Measurements from ENCODE around the gene RAD17. TPM values are rescaled to one million over a fixed set of nuclear protein-coding genes. Genes with fewer than 3 reads are reported as not detected.
"Not testable (repeated sequence)": the region's sequence is repeated elsewhere in the genome, so short reads cannot be mapped to it uniquely, and the experiment has no call there.

RAD17 gene
- total and polyA plus RNA-seq, 5 donors from 2014 or later = 16.5 to 23.3 (median 19.5) TPM

GRCh38 chr5:69367697-69368279 lies 1.8 kb upstream of the RAD17 start:
- peak overlapping the region; percentile 99 for H3K27ac ChIP-seq (ENCODE audit: insufficient read depth, low read length, poor library complexity, severe bottlenecking)
- ATAC-seq (ENCODE audit: low read depth in 2 of 2) = no peak
- H3K9me3 Mint-ChIP-seq = no peaks in the 10 kb centered on the region
- H3K4me1 ChIP-seq (ENCODE audit: control insufficient read depth, insufficient read depth, low read length, poor library complexity, severe bottlenecking) = peaks cover 33% of the 10 kb centered on the region
- H3K4me3 ChIP-seq (ENCODE audit: low read depth, low read length) = peak overlapping the region; percentile 96
- no peaks in the 10 kb centered on the region for H3K9me3 ChIP-seq (ENCODE audit: control insufficient read depth in 2 of 2, low read length in 2 of 2)
- no peak for DNase-seq
- H3K4me3 Mint-ChIP-seq = peak overlapping the region; percentile 95 to 99 (median 97)
- H3K27ac Mint-ChIP-seq = peak overlapping the region; percentile 98 to 99 (median 98)
- peaks cover 21 to 78% (median 36%) of the 10 kb centered on the region in 4 donors for H3K4me1 Mint-ChIP-seq
- no peaks in the 10 kb centered on the region for H3K27me3 ChIP-seq (ENCODE audit: control insufficient read depth, insufficient read depth, low read length)
- no peaks in the 10 kb centered on the region for H3K27me3 Mint-ChIP-seq
- H3K36me3 Mint-ChIP-seq = peaks cover 18% of the 10 kb centered on the region
- H3K36me3 ChIP-seq (ENCODE audit: control insufficient read depth, insufficient read depth, low read length) = peaks cover 29% of the 10 kb centered on the region

GRCh38 chr5:69368458-69369339 lies 919 bp upstream of the RAD17 start:
- H3K4me3 ChIP-seq (ENCODE audit: low read depth, low read length) = peak overlapping the region; percentile 96
- H3K9me3 ChIP-seq (ENCODE audit: control insufficient read depth in 2 of 2, low read length in 2 of 2) = no peaks in the 10 kb centered on the region
- H3K27ac ChIP-seq (ENCODE audit: insufficient read depth, low read length, poor library complexity, severe bottlenecking) = peak overlapping the region; percentile 99
- peak overlapping the region; percentile 95 to 99 (median 97) for H3K4me3 Mint-ChIP-seq
- DNase-seq (peak; percentile 12 to 49 (median 47)), ATAC-seq (ENCODE audit: low read depth in 2 of 2) (no peak)
- H3K4me1 ChIP-seq (ENCODE audit: control insufficient read depth, insufficient read depth, low read length, poor library complexity, severe bottlenecking) = peaks cover 33% of the 10 kb centered on the region
- no peaks in the 10 kb centered on the region for H3K27me3 ChIP-seq (ENCODE audit: control insufficient read depth, insufficient read depth, low read length)
- peaks cover 26 to 74% (median 36%) of the 10 kb centered on the region in 4 donors for H3K4me1 Mint-ChIP-seq
- no peaks in the 10 kb centered on the region for H3K27me3 Mint-ChIP-seq
- H3K36me3 ChIP-seq (ENCODE audit: control insufficient read depth, insufficient read depth, low read length) = peaks cover 27% of the 10 kb centered on the region
- H3K9me3 Mint-ChIP-seq = no peaks in the 10 kb centered on the region
- peaks cover 18% of the 10 kb centered on the region for H3K36me3 Mint-ChIP-seq
- H3K27ac Mint-ChIP-seq = peak overlapping the region; percentile 98 to 99 (median 98)

GRCh38 chr5:69370335-69370734 lies 717 bp downstream of the RAD17 start:
- H3K4me1 Mint-ChIP-seq = peaks cover 25 to 61% (median 31%) of the 10 kb centered on the region in 4 donors
- H3K9me3 Mint-ChIP-seq; H3K27me3 Mint-ChIP-seq; ATAC-seq (ENCODE audit: low read depth in 2 of 2); DNase-seq; H3K27me3 ChIP-seq (ENCODE audit: control insufficient read depth, insufficient read depth, low read length); H3K9me3 ChIP-seq (ENCODE audit: control insufficient read depth in 2 of 2, low read length in 2 of 2): not testable (repeated sequence)
- peaks cover 20% of the 10 kb centered on the region for H3K36me3 ChIP-seq (ENCODE audit: control insufficient read depth, insufficient read depth, low read length)
- peaks cover 33% of the 10 kb centered on the region for H3K4me1 ChIP-seq (ENCODE audit: control insufficient read depth, insufficient read depth, low read length, poor library complexity, severe bottlenecking)
- peak overlapping the region; percentile 99 for H3K27ac ChIP-seq (ENCODE audit: insufficient read depth, low read length, poor library complexity, severe bottlenecking)
- H3K36me3 Mint-ChIP-seq = peaks cover 12% of the 10 kb centered on the region
- H3K4me3 Mint-ChIP-seq = peak overlapping the region; percentile 95 to 98 (median 96)
- peak overlapping the region; percentile 88 for H3K4me3 ChIP-seq (ENCODE audit: low read depth, low read length)
- peak overlapping the region; percentile 98 to 99 (median 99) for H3K27ac Mint-ChIP-seq

DNA sequence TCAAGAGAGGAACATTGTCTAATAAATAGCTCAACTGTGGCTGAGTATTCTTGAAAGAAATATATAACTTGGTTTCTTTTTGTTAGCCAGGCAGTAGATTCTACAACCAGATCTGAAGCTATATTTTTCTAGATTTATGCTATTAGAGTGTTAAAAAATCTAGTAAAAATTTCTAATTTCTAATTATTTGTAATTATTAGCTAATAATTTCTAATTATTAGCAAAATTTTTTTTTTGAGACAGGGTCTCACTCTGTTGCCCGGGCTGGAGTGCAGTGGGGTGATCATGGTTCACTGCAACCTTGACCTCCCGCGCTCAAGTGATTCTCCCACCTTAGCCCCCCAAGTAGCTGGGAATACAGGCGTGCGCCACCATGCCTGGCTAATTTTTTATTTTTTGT lies 2.8 kb downstream of the RAD17 start:
- no peak for DNase-seq
- peaks cover 23 to 46% (median 28%) of the 10 kb centered on the region in 4 donors for H3K4me1 Mint-ChIP-seq
- Histone ChIP-seq H3K9me3 (ENCODE audit: control insufficient read depth in 2 of 2, low read length in 2 of 2) (no peaks in the 10 kb centered on the region), H3K4me1 (ENCODE audit: control insufficient read depth, insufficient read depth, low read length, poor library complexity, severe bottlenecking) (peaks cover 31% of the 10 kb centered on the region), H3K4me3 (ENCODE audit: low read depth, low read length) (no peak overlapping the region), H3K27ac (ENCODE audit: insufficient read depth, low read length, poor library complexity, severe bottlenecking) (no peak overlapping the region), H3K27me3 (ENCODE audit: control insufficient read depth, insufficient read depth, low read length) (no peaks in the 10 kb centered on the region), H3K36me3 (ENCODE audit: control insufficient read depth, insufficient read depth, low read length) (peaks cover 14% of the 10 kb centered on the region)
- peak overlapping the region in 1 of 4 donors; percentile 58 for H3K4me3 Mint-ChIP-seq
- no peaks in the 10 kb centered on the region for H3K9me3 Mint-ChIP-seq
- peaks cover 13% of the 10 kb centered on the region for H3K36me3 Mint-ChIP-seq
- no peak overlapping the region for H3K27ac Mint-ChIP-seq
- no peaks in the 10 kb centered on the region for H3K27me3 Mint-ChIP-seq
- ATAC-seq (ENCODE audit: low read depth in 2 of 2) = no peak

DNA sequence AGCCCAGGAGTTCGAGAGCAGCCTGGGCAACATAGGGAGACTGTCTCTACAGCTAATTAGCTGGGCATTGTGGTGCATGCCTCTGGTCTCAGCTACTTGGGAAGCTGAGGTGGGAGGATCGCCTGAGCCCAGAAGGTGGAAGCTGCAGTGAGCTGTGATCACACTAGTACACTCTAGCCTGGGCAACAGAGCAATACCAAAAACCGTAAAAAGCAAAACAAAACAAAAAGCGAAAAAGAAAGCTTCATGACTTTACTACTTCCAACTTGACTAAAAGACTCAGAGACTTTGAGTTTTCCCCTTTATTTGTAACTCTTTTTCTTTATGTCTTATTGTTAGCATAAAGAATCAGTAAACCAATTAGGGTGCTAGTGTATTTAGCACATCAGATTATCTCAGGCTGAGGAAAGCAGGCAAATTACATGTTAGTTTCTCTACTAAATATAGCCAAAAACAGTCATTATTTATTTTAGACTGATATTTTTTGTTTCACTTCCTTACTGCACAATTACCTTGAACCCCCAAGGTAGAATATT lies 5.4 kb downstream of the RAD17 start:
- Histone ChIP-seq H3K9me3 (ENCODE audit: control insufficient read depth in 2 of 2, low read length in 2 of 2) (no peaks in the 10 kb centered on the region), H3K27me3 (ENCODE audit: control insufficient read depth, insufficient read depth, low read length) (no peaks in the 10 kb centered on the region), H3K4me3 (ENCODE audit: low read depth, low read length) (no peak overlapping the region), H3K36me3 (ENCODE audit: control insufficient read depth, insufficient read depth, low read length) (peaks cover 17% of the 10 kb centered on the region), H3K27ac (ENCODE audit: insufficient read depth, low read length, poor library complexity, severe bottlenecking) (no peak overlapping the region), H3K4me1 (ENCODE audit: control insufficient read depth, insufficient read depth, low read length, poor library complexity, severe bottlenecking) (peaks cover 18% of the 10 kb centered on the region)
- Mint-ChIP-seq H3K4me3 (no peak overlapping the region), H3K27ac (no peak overlapping the region), H3K36me3 (peaks cover 15% of the 10 kb centered on the region), H3K4me1 (peaks cover 6 to 25% (median 16%) of the 10 kb centered on the region in 4 donors), H3K9me3 (no peaks in the 10 kb centered on the region), H3K27me3 (no peaks in the 10 kb centered on the region)
- no peak for DNase-seq
- ATAC-seq (ENCODE audit: low read depth in 2 of 2) = no peak

GRCh38 chr5:69378376-69378775 lies 8.8 kb downstream of the RAD17 start:
- H3K27ac Mint-ChIP-seq = no peak overlapping the region
- Histone ChIP-seq H3K27me3 (ENCODE audit: control insufficient read depth, insufficient read depth, low read length) (no peaks in the 10 kb centered on the region), H3K4me1 (ENCODE audit: control insufficient read depth, insufficient read depth, low read length, poor library complexity, severe bottlenecking) (no peaks in the 10 kb centered on the region), H3K27ac (ENCODE audit: insufficient read depth, low read length, poor library complexity, severe bottlenecking) (no peak overlapping the region), H3K9me3 (ENCODE audit: control insufficient read depth in 2 of 2, low read length in 2 of 2) (no peaks in the 10 kb centered on the region), H3K36me3 (ENCODE audit: control insufficient read depth, insufficient read depth, low read length) (peaks cover 31% of the 10 kb centered on the region), H3K4me3 (ENCODE audit: low read depth, low read length) (no peak overlapping the region)
- H3K4me1 Mint-ChIP-seq = peaks cover 0 to 9% (median 3%) of the 10 kb centered on the region in 4 donors
- H3K36me3 Mint-ChIP-seq = peaks cover 22% of the 10 kb centered on the region
- H3K27me3 Mint-ChIP-seq = no peaks in the 10 kb centered on the region
- no peaks in the 10 kb centered on the region for H3K9me3 Mint-ChIP-seq
- H3K4me3 Mint-ChIP-seq = no peak overlapping the region
- DNase-seq = no peak
- no peak for ATAC-seq (ENCODE audit: low read depth in 2 of 2)

DNA sequence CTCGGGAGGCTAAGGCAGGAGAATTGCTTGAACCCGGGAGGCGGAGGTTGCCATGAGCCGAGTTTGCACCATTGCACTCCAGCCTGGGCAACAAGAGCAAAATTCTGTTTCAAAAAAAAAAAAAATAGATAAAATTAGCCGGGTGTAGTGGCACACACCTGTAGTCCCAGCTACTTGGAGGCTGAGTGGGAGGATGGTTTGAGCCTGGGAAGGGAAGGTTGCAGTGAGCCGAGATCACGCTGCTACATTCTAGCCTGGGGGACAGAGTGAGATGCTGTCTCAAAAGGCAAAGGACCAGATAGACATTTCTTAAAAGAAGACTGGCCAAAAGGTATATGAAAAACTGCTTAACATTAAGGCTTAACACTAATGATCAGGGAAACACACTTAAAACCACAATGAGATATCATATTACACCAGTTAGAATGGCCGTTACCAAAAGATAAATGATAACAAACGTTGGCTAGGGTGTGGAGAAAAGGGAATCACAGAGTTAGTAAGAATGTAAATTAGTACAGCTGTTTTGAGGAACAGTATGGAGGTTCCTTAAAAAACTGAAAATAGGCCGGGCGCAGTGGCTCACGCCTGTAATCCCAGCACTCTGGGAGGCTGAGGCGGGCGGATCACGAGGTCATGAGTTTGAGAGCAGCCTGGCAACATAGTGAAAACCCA lies 35.2 kb downstream of the RAD17 start:
- H3K27ac ChIP-seq (ENCODE audit: insufficient read depth, low read length, poor library complexity, severe bottlenecking) = no peak overlapping the region
- Mint-ChIP-seq H3K9me3 (peaks cover 0 to 3% (median 0%) of the 10 kb centered on the region in 7 donors), H3K27ac (peak overlapping the region in 1 of 3 donors; percentile 77), H3K27me3 (no peaks in the 10 kb centered on the region), H3K4me1 (peaks cover 0 to 3% (median 0%) of the 10 kb centered on the region in 4 donors), H3K4me3 (no peak overlapping the region), H3K36me3 (peaks cover 32% of the 10 kb centered on the region)
- H3K4me3 ChIP-seq (ENCODE audit: low read depth, low read length) = no peak overlapping the region
- ATAC-seq (ENCODE audit: low read depth in 2 of 2) = no peak
- H3K36me3 ChIP-seq (ENCODE audit: control insufficient read depth, insufficient read depth, low read length) = peaks cover 42% of the 10 kb centered on the region
- H3K27me3 ChIP-seq (ENCODE audit: control insufficient read depth, insufficient read depth, low read length) = no peaks in the 10 kb centered on the region
- H3K9me3 ChIP-seq (ENCODE audit: control insufficient read depth in 2 of 2, low read length in 2 of 2) = no peaks in the 10 kb centered on the region
- no peaks in the 10 kb centered on the region for H3K4me1 ChIP-seq (ENCODE audit: control insufficient read depth, insufficient read depth, low read length, poor library complexity, severe bottlenecking)
- no peak for DNase-seq

All from CD4-positive, CD25-positive, alpha-beta regulatory T cell (primary cell).